Neuron (in vitro differentiated cells): ENCODE measurements around the gene PDCD1LG2.
"Not testable (repeated sequence)": the region's sequence is repeated elsewhere in the genome, so short reads cannot be mapped to it uniquely, and the experiment has no call there.

Experiments
- H2AFZ ChIP-seq: one replicate; pipeline ENCODE4 v1.6.1; 2013; ENCODE audit warnings: low read depth, mild to moderate bottlenecking, inconsistent platforms, low read length, moderate library complexity
- H3K27me3 ChIP-seq: one replicate; pipeline ENCODE4 v1.6.1; 2013; ENCODE audit warnings: low read length; ENCODE audit not compliant: insufficient read depth
- H3K36me3 ChIP-seq: one replicate; pipeline ENCODE4 v1.6.1; 2013; ENCODE audit warnings: low read length; ENCODE audit not compliant: insufficient read depth
- H3K4me1 ChIP-seq: one replicate; pipeline ENCODE4 v1.6.1; 2013; ENCODE audit warnings: low read length; ENCODE audit not compliant: insufficient read depth
- H3K4me3 ChIP-seq: 2 replicates; pipeline ENCODE4 v1.5.1; 2013; ENCODE audit warnings: mild to moderate bottlenecking, low read length, moderate library complexity
- H3K9me3 ChIP-seq: one replicate; pipeline ENCODE4 v1.6.1; 2013; ENCODE audit warnings: low read length

Gene PDCD1LG2

GRCh38 chr9:5483306-5483705 lies 27.0 kb upstream of the PDCD1LG2 start:
- no peaks in the 10 kb centered on the region for H3K4me1 ChIP-seq
- no peaks in the 10 kb centered on the region for H3K27me3 ChIP-seq
- no peak overlapping the region for H2AFZ ChIP-seq
- H3K4me3 ChIP-seq: no peak overlapping the region
- H3K9me3 ChIP-seq: no peaks in the 10 kb centered on the region
- H3K36me3 ChIP-seq: no peaks in the 10 kb centered on the region

GRCh38 chr9:5485378-5486085 lies 24.8 kb upstream of the PDCD1LG2 start:
- H3K9me3 ChIP-seq: no peaks in the 10 kb centered on the region
- no peak overlapping the region for H3K4me3 ChIP-seq
- H2AFZ ChIP-seq: no peak overlapping the region
- H3K4me1 ChIP-seq: no peaks in the 10 kb centered on the region
- no peaks in the 10 kb centered on the region for H3K36me3 ChIP-seq
- no peaks in the 10 kb centered on the region for H3K27me3 ChIP-seq

GRCh38 chr9:5486988-5487387 lies 23.3 kb upstream of the PDCD1LG2 start:
- no peaks in the 10 kb centered on the region for H3K9me3 ChIP-seq
- no peak overlapping the region for H2AFZ ChIP-seq
- no peaks in the 10 kb centered on the region for H3K27me3 ChIP-seq
- no peaks in the 10 kb centered on the region for H3K4me1 ChIP-seq
- no peaks in the 10 kb centered on the region for H3K36me3 ChIP-seq
- H3K4me3 ChIP-seq: no peak overlapping the region

- no peaks in the 10 kb centered on the region for H3K36me3 ChIP-seq
- H3K27me3 ChIP-seq: no peaks in the 10 kb centered on the region
- H2AFZ ChIP-seq: no peak overlapping the region
- no peak overlapping the region for H3K4me3 ChIP-seq
- no peaks in the 10 kb centered on the region for H3K9me3 ChIP-seq
- H3K4me1 ChIP-seq: no peaks in the 10 kb centered on the region
Observed at GRCh38 chr9:5488221-5489008, 21.9 kb upstream of the PDCD1LG2 start.

- Histone ChIP-seq H2AFZ (no peak overlapping the region), H3K4me1 (no peaks in the 10 kb centered on the region), H3K4me3 (no peak overlapping the region), H3K9me3 (no peaks in the 10 kb centered on the region), H3K27me3 (no peaks in the 10 kb centered on the region), H3K36me3 (no peaks in the 10 kb centered on the region)
Observed at GRCh38 chr9:5489630-5490490, 20.5 kb upstream of the PDCD1LG2 start.

GRCh38 chr9:5492965-5493678 lies 17.2 kb upstream of the PDCD1LG2 start:
- no peaks in the 10 kb centered on the region for H3K9me3 ChIP-seq
- no peak overlapping the region for H3K4me3 ChIP-seq
- H3K4me1 ChIP-seq: no peaks in the 10 kb centered on the region
- H2AFZ ChIP-seq: no peak overlapping the region
- no peaks in the 10 kb centered on the region for H3K36me3 ChIP-seq
- H3K27me3 ChIP-seq: no peaks in the 10 kb centered on the region

GRCh38 chr9:5493679-5494511 lies 16.4 kb upstream of the PDCD1LG2 start:
- Histone ChIP-seq H3K9me3 (no peaks in the 10 kb centered on the region), H3K4me1 (no peaks in the 10 kb centered on the region), H2AFZ (no peak overlapping the region), H3K36me3 (no peaks in the 10 kb centered on the region), H3K27me3 (no peaks in the 10 kb centered on the region), H3K4me3 (no peak overlapping the region)

GRCh38 chr9:5494765-5495164 lies 15.6 kb upstream of the PDCD1LG2 start:
- not testable (repeated sequence) for H3K4me3 ChIP-seq, H3K27me3 ChIP-seq, H3K9me3 ChIP-seq, H3K36me3 ChIP-seq, H2AFZ ChIP-seq, H3K4me1 ChIP-seq

- Histone ChIP-seq H3K4me3 (no peak overlapping the region), H3K36me3 (no peaks in the 10 kb centered on the region), H3K4me1 (no peaks in the 10 kb centered on the region), H2AFZ (no peak overlapping the region), H3K9me3 (peaks cover 2% of the 10 kb centered on the region), H3K27me3 (no peaks in the 10 kb centered on the region)
Observed at GRCh38 chr9:5499157-5499556, 11.2 kb upstream of the PDCD1LG2 start.

- Histone ChIP-seq H3K4me1 (no peaks in the 10 kb centered on the region), H3K9me3 (peaks cover 2% of the 10 kb centered on the region), H3K4me3 (no peak overlapping the region), H3K36me3 (no peaks in the 10 kb centered on the region), H2AFZ (no peak overlapping the region), H3K27me3 (no peaks in the 10 kb centered on the region)
Observed at GRCh38 chr9:5499889-5500398, 10.4 kb upstream of the PDCD1LG2 start.

GRCh38 chr9:5500441-5501235 lies 9.7 kb upstream of the PDCD1LG2 start:
- H3K4me1 ChIP-seq: no peaks in the 10 kb centered on the region
- no peak overlapping the region for H3K4me3 ChIP-seq
- H3K27me3 ChIP-seq: no peaks in the 10 kb centered on the region
- peaks cover 2% of the 10 kb centered on the region for H3K9me3 ChIP-seq
- no peak overlapping the region for H2AFZ ChIP-seq
- H3K36me3 ChIP-seq: no peaks in the 10 kb centered on the region
